Hepatocyte (in vitro differentiated cells): ENCODE data around the gene LYRM4.

ENCODE experiments used
- EZH2 ChIP-seq: fragments of 200-600 bp; sonication (generic); IDR thresholded peaks from 2 replicates; pipeline ENCODE4 v1.6.1; 2016; ENCODE audit warnings: antibody characterized with exemption, mild to moderate bottlenecking, borderline replicate concordance
- EZH2phosphoT487 ChIP-seq: fragments of 200-600 bp; sonication (generic); IDR thresholded peaks from one replicate; pipeline ENCODE4 v1.6.1; 2018; ENCODE audit warnings: antibody characterized with exemption, mild to moderate bottlenecking, low read depth, moderate library complexity; ENCODE audit not compliant: unreplicated experiment, severe bottlenecking
- TF ChIP-seq, protein P1 (sequence below): fragments of 200-600 bp; sonication (generic); IDR thresholded peaks from 2 replicates; pipeline ENCODE4 v1.5.1; 2016; ENCODE audit warnings: antibody characterized with exemption, mild to moderate bottlenecking; ENCODE audit not compliant: poor library complexity

DNA sequence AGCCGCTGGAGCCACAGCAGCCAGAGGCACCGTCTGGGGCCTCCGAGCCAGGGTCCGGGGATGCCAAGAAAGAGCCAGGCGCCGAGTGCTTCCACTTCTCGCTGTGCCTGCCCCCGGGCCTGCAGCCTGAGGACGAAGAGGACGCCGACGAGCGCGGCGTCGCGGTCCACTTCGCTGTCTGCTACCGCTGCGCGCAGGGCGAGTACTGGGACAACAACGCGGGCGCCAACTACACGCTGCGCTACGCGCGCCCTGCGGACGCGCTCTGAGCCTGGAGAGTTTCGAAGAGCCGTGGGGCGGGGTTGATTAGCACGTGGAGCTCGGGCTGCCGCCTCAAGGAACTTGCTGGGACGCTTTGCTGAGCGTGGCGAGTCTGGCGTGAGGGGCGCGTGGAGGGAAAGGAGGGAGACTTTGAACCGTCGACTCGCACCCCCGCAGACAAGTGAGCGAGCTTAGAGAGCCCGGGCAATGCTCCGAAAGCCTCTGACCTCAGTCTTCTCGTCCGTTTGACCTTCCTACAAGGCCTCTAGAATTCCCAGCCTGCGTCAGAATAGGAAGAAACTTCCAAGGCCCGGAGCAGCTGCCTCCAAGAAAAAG, 174.4 kb downstream of the LYRM4 start:
- TF ChIP-seq, protein P1, sequence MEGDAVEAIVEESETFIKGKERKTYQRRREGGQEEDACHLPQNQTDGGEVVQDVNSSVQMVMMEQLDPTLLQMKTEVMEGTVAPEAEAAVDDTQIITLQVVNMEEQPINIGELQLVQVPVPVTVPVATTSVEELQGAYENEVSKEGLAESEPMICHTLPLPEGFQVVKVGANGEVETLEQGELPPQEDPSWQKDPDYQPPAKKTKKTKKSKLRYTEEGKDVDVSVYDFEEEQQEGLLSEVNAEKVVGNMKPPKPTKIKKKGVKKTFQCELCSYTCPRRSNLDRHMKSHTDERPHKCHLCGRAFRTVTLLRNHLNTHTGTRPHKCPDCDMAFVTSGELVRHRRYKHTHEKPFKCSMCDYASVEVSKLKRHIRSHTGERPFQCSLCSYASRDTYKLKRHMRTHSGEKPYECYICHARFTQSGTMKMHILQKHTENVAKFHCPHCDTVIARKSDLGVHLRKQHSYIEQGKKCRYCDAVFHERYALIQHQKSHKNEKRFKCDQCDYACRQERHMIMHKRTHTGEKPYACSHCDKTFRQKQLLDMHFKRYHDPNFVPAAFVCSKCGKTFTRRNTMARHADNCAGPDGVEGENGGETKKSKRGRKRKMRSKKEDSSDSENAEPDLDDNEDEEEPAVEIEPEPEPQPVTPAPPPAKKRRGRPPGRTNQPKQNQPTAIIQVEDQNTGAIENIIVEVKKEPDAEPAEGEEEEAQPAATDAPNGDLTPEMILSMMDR = no peak
- TF ChIP-seq EZH2 (no peak), EZH2phosphoT487 (no peak)
